Small intestine (tissue), 7 donors: ENCODE results near the gene HYPK. TPM values are rescaled to one million over a fixed set of nuclear protein-coding genes. Genes with fewer than 3 reads are reported as not detected.
"Not testable (repeated sequence)": the region's sequence is repeated elsewhere in the genome, so short reads cannot be mapped to it uniquely, and the experiment has no call there.

Experiments used
- DNase-seq, 2 donors: peaks; one replicate each; pipeline versions ENCODE4 v3.0.0 to v3.0.0-alpha.2; 2013
- FAIRE-seq: peaks from 2 replicates; lab custom pipeline; 2012; peaks lifted over from hg19 to GRCh38; lab: Jason Lieb, UNC
- H3K27ac ChIP-seq, 3 donors: one replicate each; pipeline ENCODE4 v1.5.1; 2013; ENCODE audit warnings: low read length in 2 of 3, mild to moderate bottlenecking in 2 of 3, control low read depth in 1 of 3, inconsistent platforms in 1 of 3, low read depth in 1 of 3, moderate library complexity in 1 of 3
- H3K27me3 ChIP-seq, 3 donors: one replicate each; pipeline ENCODE4 v1.6.1; 2013; ENCODE audit warnings: low read length in 3 of 3, inconsistent platforms in 1 of 3; ENCODE audit not compliant: control insufficient read depth in 3 of 3, insufficient read depth in 3 of 3
- H3K36me3 ChIP-seq, 3 donors: one replicate each; pipeline ENCODE4 v1.6.1; 2013; ENCODE audit warnings: low read length in 3 of 3, inconsistent platforms in 1 of 3, low read depth in 1 of 3, mild to moderate bottlenecking in 1 of 3, moderate library complexity in 1 of 3; ENCODE audit not compliant: control insufficient read depth in 3 of 3, insufficient read depth in 2 of 3
- H3K4me1 ChIP-seq, 3 donors: one replicate each; pipeline ENCODE4 v1.6.1; 2013; ENCODE audit warnings: low read length in 2 of 3, inconsistent platforms in 1 of 3, low read depth in 1 of 3, mild to moderate bottlenecking in 1 of 3, moderate library complexity in 1 of 3; ENCODE audit not compliant: control insufficient read depth in 3 of 3, insufficient read depth in 2 of 3
- H3K4me3 ChIP-seq, 3 donors: one replicate each; pipeline ENCODE4 v1.5.1; 2013; ENCODE audit warnings: low read length in 3 of 3, control low read depth in 1 of 3, inconsistent platforms in 1 of 3, low read depth in 1 of 3, mild to moderate bottlenecking in 1 of 3, moderate library complexity in 1 of 3
- H3K9me3 ChIP-seq, 2 donors: one replicate each; pipeline ENCODE4 v1.6.1; 2013; ENCODE audit warnings: low read depth in 1 of 2, low read length in 1 of 2; ENCODE audit not compliant: control insufficient read depth in 2 of 2, insufficient read depth in 1 of 2
- WGBS, 3 donors: extraction: QIAGEN DNeasy Blood & Tissue Kit; methylation state at CpG; one replicate each; pipeline ENCODE4 v1.1.7; 2013; 5-methylcytosine and 5-hydroxymethylcytosine counted together
- polyA plus RNA-seq, 4 donors: library from polyadenylated mRNA; stranded (reverse) in 3 of 4; unstranded in 1 of 4; fragments of 200-250 nt in 3 of 4; fragments of 120-200 nt in 1 of 4; gene quantifications; one replicate each; pipeline versions ENCODE4 v1.2.1 to v1.2.3, GENCODE V29; 2013
- donor health status: healthy with polysubstance abuse.
- donor health status: control.
- donor health status: control.
- donor health status: Bipolar disorder and iron deficiency.
- donor health status: healthy.

HYPK gene
- polyA plus RNA-seq, 4 donors, result 4.9 to 24.3 (median 9.1) TPM

DNA sequence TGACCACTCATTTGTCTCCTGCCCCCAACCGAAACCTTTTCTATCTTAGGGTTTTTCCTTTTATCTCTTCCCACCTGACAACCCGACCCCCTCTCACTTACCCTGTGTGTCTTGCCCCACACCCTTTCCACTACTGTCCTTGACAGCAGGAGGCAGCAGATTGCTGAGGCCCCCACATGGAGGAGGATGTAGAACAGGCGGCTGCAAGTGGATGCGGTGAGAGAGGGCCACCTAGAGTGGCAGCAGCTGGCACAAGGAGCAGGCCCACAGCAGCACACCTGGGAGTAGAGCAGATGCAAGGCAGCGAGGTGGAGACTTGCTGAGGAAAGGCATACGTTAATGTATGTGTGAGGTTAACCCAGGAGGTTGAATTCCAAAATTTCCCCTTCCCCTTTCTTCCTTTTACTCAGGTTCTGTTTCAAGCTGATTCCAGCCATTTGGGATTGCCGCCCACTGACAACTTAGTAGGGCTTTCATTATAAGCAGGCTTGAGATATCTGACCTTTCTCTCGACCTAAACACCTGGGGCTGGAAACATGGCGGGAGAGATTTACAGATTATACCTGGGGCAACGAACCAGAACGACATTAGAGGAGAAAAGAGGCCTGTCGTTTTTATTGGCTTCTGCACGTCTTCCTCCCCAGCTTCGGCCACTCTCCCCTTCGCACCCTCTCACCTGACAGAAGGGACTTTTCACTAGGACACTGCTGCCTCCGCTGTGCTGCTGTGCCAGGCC lies 1.0 kb upstream of the HYPK start:
- DNase-seq, result peak in 1 of 2 donors; percentile 11
- 85 to 88% (median 86%) methylated on average over 16 of the region's 16 CpGs for WGBS, 3 donors
- H3K27me3 ChIP-seq, result no peaks in the 10 kb centered on the region
- H3K9me3 ChIP-seq, result peaks cover 0 to 6% of the 10 kb centered on the region in 2 donors
- peak overlapping the region; percentile 38 to 95 (median 85) for H3K27ac ChIP-seq
- FAIRE-seq, result no peak
- peaks cover 2 to 32% (median 5%) of the 10 kb centered on the region in 3 donors for H3K4me1 ChIP-seq
- H3K4me3 ChIP-seq, result no peak overlapping the region
- peaks cover 4 to 56% (median 5%) of the 10 kb centered on the region in 3 donors for H3K36me3 ChIP-seq

DNA sequence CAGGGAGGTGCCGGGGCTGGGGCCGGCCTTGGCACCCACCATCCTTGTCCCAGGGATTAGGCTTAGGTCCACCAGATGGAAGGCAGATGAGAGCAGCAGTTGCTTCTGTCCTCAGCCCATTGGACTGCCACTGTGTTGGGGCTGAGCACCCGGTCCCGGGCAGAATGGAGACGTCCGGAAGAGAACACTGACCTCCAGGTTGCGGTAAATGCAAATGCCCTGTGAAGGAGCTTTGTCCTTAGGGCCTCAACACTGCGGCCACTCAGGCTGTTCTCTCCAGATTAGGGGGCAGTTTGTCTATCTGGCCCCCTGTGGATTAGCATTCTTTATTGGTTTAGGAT lies 484 bp upstream of the HYPK start, which contains the start of gene SERINC4:
Gene SERINC4, minus strand, starts transcription at position 276 of the 341 bp plus-strand sequence. Its CDS starts 234 bp downstream, at position 42.
- H3K36me3 ChIP-seq, result peaks cover 4 to 52% (median 7%) of the 10 kb centered on the region in 3 donors
- H3K27ac ChIP-seq, result peak within 1 kb of the TSS; percentile 38 to 95 (median 85)
- H3K4me1 ChIP-seq, result peaks cover 2 to 27% (median 2%) of the 10 kb centered on the region in 3 donors
- no peaks in the 10 kb centered on the region for H3K27me3 ChIP-seq
- peaks cover 0 to 6% of the 10 kb centered on the region in 2 donors for H3K9me3 ChIP-seq
- H3K4me3 ChIP-seq, result peak within 1 kb of the TSS; percentile 69 to 90 (median 71)
- WGBS, 3 donors, result 94 to 97% (median 97%) methylated on average over 8 of the region's 8 CpGs
- no peak for FAIRE-seq
- no peak for DNase-seq

DNA sequence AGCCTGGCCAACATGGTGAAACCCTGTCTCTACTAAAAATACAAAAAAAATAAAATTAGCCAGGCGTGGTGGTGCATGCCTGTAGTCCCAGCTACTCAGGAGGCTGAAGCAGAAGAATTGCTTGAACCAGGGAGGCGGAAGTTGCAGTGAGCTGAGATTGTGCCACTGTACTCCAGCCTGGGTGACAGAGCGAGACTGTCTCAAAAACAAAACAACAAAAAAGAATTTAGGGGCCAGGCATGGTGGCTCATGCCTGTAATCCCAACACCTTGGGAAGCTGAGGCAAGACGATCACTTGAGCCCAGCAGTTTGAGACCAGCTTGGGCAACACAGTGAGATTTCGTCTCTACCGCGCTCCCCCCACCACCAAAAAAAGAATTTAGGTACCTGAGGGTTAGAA lies 2.3 kb downstream of the HYPK start:
- FAIRE-seq, H3K27me3 ChIP-seq, DNase-seq, H3K9me3 ChIP-seq, H3K27ac ChIP-seq, H3K4me3 ChIP-seq: not testable (repeated sequence)
- H3K4me1 ChIP-seq, result peaks cover 0 to 21% (median 2%) of the 10 kb centered on the region in 3 donors
- peaks cover 6 to 60% (median 14%) of the 10 kb centered on the region in 3 donors for H3K36me3 ChIP-seq
- WGBS, 3 donors, result 94 to 96% (median 96%) methylated on average over 7 of the region's 7 CpGs

DNA sequence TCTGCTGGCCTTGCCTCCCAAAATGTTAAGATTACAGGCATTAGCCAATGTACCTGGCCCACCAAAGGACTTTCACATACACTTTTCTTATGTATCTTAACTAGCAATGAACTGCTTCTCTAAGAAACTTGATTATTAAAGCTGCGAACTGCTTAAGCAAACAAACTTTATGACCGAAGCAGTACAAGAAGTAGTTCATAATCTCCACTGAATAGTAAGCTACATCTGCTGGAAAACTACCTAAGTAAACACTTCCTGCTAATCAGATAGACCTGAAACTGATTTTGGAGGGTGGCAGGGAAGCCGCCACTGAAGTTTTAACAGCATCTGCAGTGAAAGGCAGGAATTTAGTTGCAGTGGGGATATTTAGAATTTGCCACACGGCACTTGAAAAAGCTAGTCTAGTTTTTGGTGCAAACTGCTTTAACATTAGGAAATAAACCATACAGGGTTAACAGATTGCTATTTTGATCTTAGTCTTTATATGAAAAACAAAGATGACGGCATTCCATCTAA lies 8.1 kb downstream of the HYPK start:
- FAIRE-seq (no peak), DNase-seq (no peak)
- no peaks in the 10 kb centered on the region for H3K27me3 ChIP-seq
- H3K4me3 ChIP-seq, result no peak overlapping the region
- 54 to 67% (median 66%) methylated on average over 5 of the region's 5 CpGs for whole genome bisulfite sequencing, 3 donors
- H3K27ac ChIP-seq, result no peak overlapping the region
- no peaks in the 10 kb centered on the region for H3K9me3 ChIP-seq
- H3K36me3 ChIP-seq, result peaks cover 16 to 67% (median 24%) of the 10 kb centered on the region in 3 donors
- no peaks in the 10 kb centered on the region for H3K4me1 ChIP-seq

DNA sequence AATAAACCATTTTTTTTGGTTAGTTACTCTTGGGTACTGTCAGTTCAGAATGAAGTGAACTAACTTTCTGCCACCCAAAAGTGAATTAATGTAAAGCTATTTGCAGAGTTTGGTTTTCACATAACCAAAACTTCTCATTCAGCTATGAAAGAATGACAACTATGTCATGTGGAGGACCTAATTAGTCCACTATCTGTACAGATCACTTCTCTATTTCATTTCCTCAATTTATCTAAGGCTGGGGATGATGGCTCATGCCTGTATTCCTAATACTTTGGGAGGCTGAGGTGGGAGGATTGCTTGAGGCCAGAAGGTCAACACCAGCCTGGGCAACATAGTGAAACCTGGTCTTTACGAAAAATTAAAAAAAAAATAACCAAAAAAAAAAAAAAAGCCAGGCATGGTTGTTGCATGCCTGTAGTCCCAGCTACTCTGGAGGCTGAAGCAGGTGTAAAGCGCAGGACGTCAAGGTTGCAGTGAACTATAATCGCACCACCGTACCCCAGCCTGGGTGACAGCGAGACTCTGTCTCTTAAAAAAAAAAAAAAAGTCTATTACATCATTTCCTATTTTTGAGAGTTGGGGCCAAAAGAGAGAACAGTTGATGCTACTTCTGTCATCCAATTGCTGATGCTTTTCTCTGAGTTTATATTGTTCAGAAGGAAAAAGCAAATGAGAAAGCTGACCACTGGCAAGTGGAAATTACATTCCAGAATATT lies 8.7 kb downstream of the HYPK start:
- Histone ChIP-seq H3K4me3 (no peak overlapping the region), H3K36me3 (peaks cover 19 to 69% (median 24%) of the 10 kb centered on the region in 3 donors), H3K27ac (no peak overlapping the region), H3K4me1 (no peaks in the 10 kb centered on the region), H3K27me3 (no peaks in the 10 kb centered on the region), H3K9me3 (no peaks in the 10 kb centered on the region)
- 82 to 95% (median 86%) methylated on average over 6 of the region's 6 CpGs for WGBS, 3 donors
- no peak for FAIRE-seq
- no peak for DNase-seq

DNA sequence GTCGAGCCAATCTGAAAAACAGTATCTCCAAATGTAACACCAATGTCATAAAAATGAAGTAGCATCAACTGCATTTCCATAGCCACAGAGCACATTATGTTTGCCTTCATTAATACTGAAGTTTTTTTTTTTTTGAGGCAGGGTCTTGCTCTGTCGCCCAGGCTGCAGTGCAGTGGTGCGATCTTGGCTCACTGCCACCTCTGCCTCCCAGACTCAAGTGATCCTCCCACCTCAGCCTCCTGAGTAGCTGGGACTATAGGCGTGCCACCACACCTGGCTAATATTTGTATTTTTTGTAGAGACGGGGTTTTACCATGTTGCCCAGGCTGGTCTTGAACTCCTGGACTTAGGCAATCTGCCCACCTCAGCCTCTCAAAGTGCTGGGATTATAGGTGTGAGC lies 14.7 kb downstream of the HYPK start:
- not testable (repeated sequence) for FAIRE-seq, H3K27ac ChIP-seq, H3K4me1 ChIP-seq, H3K27me3 ChIP-seq, DNase-seq, H3K4me3 ChIP-seq, H3K9me3 ChIP-seq
- peaks cover 13 to 57% (median 18%) of the 10 kb centered on the region in 3 donors for H3K36me3 ChIP-seq
- WGBS, 3 donors, result 93 to 99% (median 98%) methylated on average over 5 of the region's 5 CpGs

DNA sequence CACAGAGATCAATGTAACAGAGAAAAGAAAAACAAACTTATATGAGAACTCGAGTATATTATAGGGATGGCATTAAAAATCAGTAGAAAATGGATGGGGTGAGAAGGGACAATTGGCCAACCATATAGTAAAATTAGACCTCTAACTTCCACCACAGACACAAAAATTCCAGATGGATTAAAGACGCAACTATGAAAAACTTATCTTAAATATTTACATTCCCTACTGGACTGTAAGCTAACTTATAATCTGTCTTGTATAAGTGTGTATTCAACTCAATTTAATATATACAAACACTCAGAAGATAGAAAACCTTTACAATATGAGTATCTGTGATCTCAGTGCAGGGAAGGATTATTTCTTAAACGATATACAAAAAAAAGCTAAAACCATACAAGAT lies 21.1 kb downstream of the HYPK start:
- Histone ChIP-seq H3K9me3 (no peaks in the 10 kb centered on the region), H3K27ac (no peak overlapping the region), H3K27me3 (no peaks in the 10 kb centered on the region), H3K4me1 (peaks cover 0 to 11% (median 4%) of the 10 kb centered on the region in 3 donors), H3K4me3 (no peak overlapping the region), H3K36me3 (peaks cover 0 to 14% (median 2%) of the 10 kb centered on the region in 3 donors)
- DNase-seq, result no peak
- 53 to 66% (median 53%) methylated on average over 3 of the region's 3 CpGs for whole genome bisulfite sequencing, 3 donors
- FAIRE-seq, result no peak
